ENCODE data around the gene DNAH5. TPM values are rescaled to one million over a fixed set of nuclear protein-coding genes. Genes with fewer than 3 reads are reported as not detected.
A peak's percentile ranks its signal among the peaks of the same experiment; 100 is the strongest.

DNAH5 gene
- total RNA-seq, 6 experiments from 2014 or later, result 1.1 to 1.9 (median 1.3) TPM

- DNase-seq, result peak; percentile 69
- H3K4me3 Mint-ChIP-seq, result no peak overlapping the region
- H3K9me3 Mint-ChIP-seq, result no peaks in the 10 kb centered on the region
- H3K27ac Mint-ChIP-seq, result no peak overlapping the region
- peak; percentile 86 for TF ChIP-seq CTCF (IDR thresholded peaks at IDR 0.05)
- H3K36me3 Mint-ChIP-seq (ENCODE audit: low read depth), result no peaks in the 10 kb centered on the region
- peaks cover 9% of the 10 kb centered on the region for H3K27me3 Mint-ChIP-seq (ENCODE audit: insufficient read depth)
- H3K4me1 Mint-ChIP-seq (ENCODE audit: low read depth), result peaks cover 10% of the 10 kb centered on the region
Observed at GRCh38 chr5:13957032-13957645, 12.7 kb upstream of the DNAH5 start.

GRCh38 chr5:13956471-13956870, 12.0 kb upstream of the DNAH5 start:
- H3K27me3 Mint-ChIP-seq (ENCODE audit: insufficient read depth), result peaks cover 6% of the 10 kb centered on the region
- no peak overlapping the region for H3K4me3 Mint-ChIP-seq
- TF ChIP-seq CTCF (IDR thresholded peaks at IDR 0.05), result no peak
- DNase-seq, result no peak
- no peaks in the 10 kb centered on the region for H3K9me3 Mint-ChIP-seq
- H3K27ac Mint-ChIP-seq, result no peak overlapping the region
- no peaks in the 10 kb centered on the region for H3K36me3 Mint-ChIP-seq (ENCODE audit: low read depth)
- H3K4me1 Mint-ChIP-seq (ENCODE audit: low read depth), result peaks cover 10% of the 10 kb centered on the region

GRCh38 chr5:13955896-13956295, 11.4 kb upstream of the DNAH5 start:
- H3K27me3 Mint-ChIP-seq (ENCODE audit: insufficient read depth), result peaks cover 6% of the 10 kb centered on the region
- DNase-seq, result no peak
- no peak for TF ChIP-seq CTCF (IDR thresholded peaks at IDR 0.05)
- H3K27ac Mint-ChIP-seq, result no peak overlapping the region
- no peaks in the 10 kb centered on the region for H3K36me3 Mint-ChIP-seq (ENCODE audit: low read depth)
- H3K4me3 Mint-ChIP-seq, result no peak overlapping the region
- H3K4me1 Mint-ChIP-seq (ENCODE audit: low read depth), result peaks cover 10% of the 10 kb centered on the region
- no peaks in the 10 kb centered on the region for H3K9me3 Mint-ChIP-seq

GRCh38 chr5:13946111-13946510, 1.6 kb upstream of the DNAH5 start:
- Mint-ChIP-seq H3K27ac (no peak overlapping the region), H3K27me3 (ENCODE audit: insufficient read depth) (peaks cover 10% of the 10 kb centered on the region), H3K4me1 (ENCODE audit: low read depth) (peaks cover 14% of the 10 kb centered on the region), H3K36me3 (ENCODE audit: low read depth) (no peaks in the 10 kb centered on the region), H3K4me3 (no peak overlapping the region), H3K9me3 (no peaks in the 10 kb centered on the region)
- DNase-seq, result no peak
- TF ChIP-seq CTCF (IDR thresholded peaks at IDR 0.05), result no peak

GRCh38 chr5:13945271-13945670, 783 bp upstream of the DNAH5 start:
- Mint-ChIP-seq H3K9me3 (no peaks in the 10 kb centered on the region), H3K36me3 (ENCODE audit: low read depth) (no peaks in the 10 kb centered on the region), H3K27ac (no peak overlapping the region), H3K4me3 (no peak overlapping the region), H3K27me3 (ENCODE audit: insufficient read depth) (peaks cover 13% of the 10 kb centered on the region), H3K4me1 (ENCODE audit: low read depth) (peaks cover 14% of the 10 kb centered on the region)
- DNase-seq, result no peak
- no peak for TF ChIP-seq CTCF (IDR thresholded peaks at IDR 0.05)

Measured in HFFc6 (cell line).